ENCODE results near the gene PRKAR1B.

DNA sequence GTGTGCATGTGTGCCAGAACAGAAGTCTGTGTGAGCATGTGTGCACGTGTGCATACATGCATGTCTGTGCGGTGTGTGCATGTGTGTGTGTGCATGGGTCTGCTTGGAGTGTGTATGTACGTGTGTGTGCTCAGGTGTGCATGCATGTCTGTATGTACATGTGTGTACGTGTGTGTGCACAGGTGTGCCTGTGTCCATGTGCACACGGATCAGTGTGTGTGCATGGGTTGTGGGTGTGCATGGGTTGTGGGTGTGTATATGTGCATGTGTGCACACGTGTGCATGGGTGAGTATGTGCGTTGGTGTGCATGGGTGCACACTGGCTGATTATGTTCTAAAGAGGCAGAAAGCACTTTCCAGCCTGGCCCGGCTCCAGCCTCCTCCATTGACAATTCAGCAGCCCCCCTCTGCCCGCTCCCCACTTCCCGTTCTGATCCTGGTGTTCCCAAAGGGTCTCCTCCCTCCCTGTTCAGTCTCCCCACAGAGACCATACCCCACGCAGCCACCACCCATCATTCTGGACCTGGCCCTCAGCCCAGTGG is 163.4 kb downstream of the PRKAR1B start:
- TF ChIP-seq CTCF (IDR thresholded peaks at IDR 0.05) (no peak), POLR2A (IDR thresholded peaks at IDR 0.05) (no peak), EP300 (IDR thresholded peaks at IDR 0.05) (no peak), POLR2AphosphoS5 (IDR thresholded peaks at IDR 0.05) (no peak)

Data from stomach (tissue), 4 donors.